Inflammatory macrophage treated with lipopolysaccharide for 4 hours (primary cell): Measurements from ENCODE around the gene NOC4L.

ENCODE experiments used
- DNase-seq: peaks from one replicate; pipeline ENCODE4 v3.0.0-alpha.2; 2020

Gene NOC4L

GRCh38 chr12:132201391-132202120, 57.3 kb downstream of the NOC4L start:
- no peak for DNase-seq
